ENCODE results near the gene PPHLN1. TPM values are rescaled to one million over a fixed set of nuclear protein-coding genes. Genes with fewer than 3 reads are reported as not detected.

PPHLN1 gene
- 49.1 TPM for total RNA-seq (2013)
- 10 to 100 TPM; 40.7 to 74.8 (median 68.7) TPM for polyA plus RNA-seq
- polyA minus RNA-seq: 17.5 and 31.4 TPM in 2 replicates
- total RNA-seq: 17.3 to 53.2 (median 46.1) reads per million in 11 experiments

GRCh38 chr12:42325653-42326474 is at the start of gene PPHLN1, which contains the start of gene ZCRB1:
PPHLN1 (plus strand) TSS chr12:42326167; CDS start chr12:42335903, 9,736 bp downstream.
ZCRB1 (minus strand) TSS chr12:42326094; CDS start chr12:42324102, 1,992 bp downstream.
- under 1% methylated on average over 54 of the region's 55 CpGs for WGBS (ENCODE audit: insufficient coverage)
- H3K9me3 ChIP-seq (replicated peaks in 1 of 2; ENCODE audit: control insufficient read depth in 1 of 2, insufficient read depth in 1 of 2, low read length in 2 of 2): no peaks in the 10 kb centered on the region
- H4K20me1 ChIP-seq (ENCODE audit: insufficient read depth, low read length): peaks cover 13% of the 10 kb centered on the region
- H3K27me3 ChIP-seq (ENCODE audit: control insufficient read depth in 2 of 2, insufficient read depth in 2 of 2, low read length in 2 of 2): no peaks in the 10 kb centered on the region
- no peaks in the 10 kb centered on the region for H3K9me3 Mint-ChIP-seq
- H3K36me3 Mint-ChIP-seq: peaks cover 14 to 21% of the 10 kb centered on the region in 2 donors
- H3K4me1 ChIP-seq (ENCODE audit: control insufficient read depth in 1 of 2, insufficient read depth in 2 of 2, low read length in 2 of 2): peaks cover 24 to 33% of the 10 kb centered on the region in 2 donors
- H3K27ac ChIP-seq (ENCODE audit: low read depth in 1 of 2, low read length in 2 of 2): peak within 1 kb of the TSS; percentile 79 to 87
- H3K27ac Mint-ChIP-seq: peak within 1 kb of the TSS; percentile 89 to 97 (median 96)
- peak within 1 kb of the TSS; percentile 94 for H2AFZ ChIP-seq (ENCODE audit: insufficient read depth, low read depth, low read length, poor library complexity, severe bottlenecking)
- peak; percentile 61 to 72 (median 61) for DNase-seq
- H3K4me2 ChIP-seq (replicated peaks; ENCODE audit: extremely low read depth, low read length, poor library complexity, severe bottlenecking): peak within 1 kb of the TSS; percentile 85
- peak within 1 kb of the TSS; percentile 81 for H3K9ac ChIP-seq (ENCODE audit: insufficient read depth, low read length, poor library complexity, severe bottlenecking)
- peaks cover 38% of the 10 kb centered on the region for H3K4me1 Mint-ChIP-seq
- peak within 1 kb of the TSS; percentile 95 to 97 for H3K4me3 Mint-ChIP-seq
- TF ChIP-seq CTCF (IDR thresholded peaks at IDR 0.05): no peak
- H3K79me2 ChIP-seq (ENCODE audit: insufficient read depth, low read length): peaks cover 59% of the 10 kb centered on the region
- peaks cover 0 to under 1% (median 0%) of the 10 kb centered on the region in 3 donors for H3K27me3 Mint-ChIP-seq (ENCODE audit: low read depth in 3 of 3)
- H3K4me3 ChIP-seq (replicated peaks in 1 of 3; ENCODE audit: low read depth in 2 of 3, low read length in 3 of 3): peak within 1 kb of the TSS; percentile 85 to 94 (median 92)
- peaks cover 4 to 21% of the 10 kb centered on the region in 2 donors for H3K36me3 ChIP-seq (replicated peaks in 1 of 2; ENCODE audit: control insufficient read depth in 1 of 2, insufficient read depth in 2 of 2, low read length in 2 of 2)
- intact Hi-C loops (cut with micrococcal nuclease): loop anchor here (5.0 to 10.0 kb wide), 2 partner anchors 89 to 181 kb away; partner anchors contain the start of genes YAF2 (in 2 of the 2) and GXYLT1 (in 1 of the 2)

- Histone ChIP-seq H3K4me2 (replicated peaks; ENCODE audit: extremely low read depth, low read length, poor library complexity, severe bottlenecking) (no peak overlapping the region), H3K9ac (ENCODE audit: insufficient read depth, low read length, poor library complexity, severe bottlenecking) (no peak overlapping the region), H4K20me1 (ENCODE audit: insufficient read depth, low read length) (no peaks in the 10 kb centered on the region), H3K27ac (ENCODE audit: low read depth in 1 of 2, low read length in 2 of 2) (no peak overlapping the region), H3K27me3 (ENCODE audit: control insufficient read depth in 2 of 2, insufficient read depth in 2 of 2, low read length in 2 of 2) (no peaks in the 10 kb centered on the region), H3K4me3 (replicated peaks in 1 of 3; ENCODE audit: low read depth in 2 of 3, low read length in 3 of 3) (no peak overlapping the region), H3K4me1 (ENCODE audit: control insufficient read depth in 1 of 2, insufficient read depth in 2 of 2, low read length in 2 of 2) (no peaks in the 10 kb centered on the region), H3K79me2 (ENCODE audit: insufficient read depth, low read length) (no peaks in the 10 kb centered on the region), H3K9me3 (replicated peaks in 1 of 2; ENCODE audit: control insufficient read depth in 1 of 2, insufficient read depth in 1 of 2, low read length in 2 of 2) (peaks cover 0 to 4% of the 10 kb centered on the region in 2 donors), H2AFZ (ENCODE audit: insufficient read depth, low read depth, low read length, poor library complexity, severe bottlenecking) (no peak overlapping the region), H3K36me3 (replicated peaks in 1 of 2; ENCODE audit: control insufficient read depth in 1 of 2, insufficient read depth in 2 of 2, low read length in 2 of 2) (no peaks in the 10 kb centered on the region)
- H3K36me3 Mint-ChIP-seq: no peaks in the 10 kb centered on the region
- 100% methylated on average over 3 of the region's 6 CpGs for WGBS (ENCODE audit: insufficient coverage)
- no peak for DNase-seq
- no peaks in the 10 kb centered on the region for H3K27me3 Mint-ChIP-seq (ENCODE audit: low read depth in 3 of 3)
- H3K9me3 Mint-ChIP-seq: peaks cover 1 to 7% (median 6%) of the 10 kb centered on the region in 7 donors
- intact Hi-C loops (cut with micrococcal nuclease): no loop called here
- TF ChIP-seq CTCF (IDR thresholded peaks at IDR 0.05): no peak
- peaks cover 5% of the 10 kb centered on the region for H3K4me1 Mint-ChIP-seq
- no peak overlapping the region for H3K27ac Mint-ChIP-seq
- H3K4me3 Mint-ChIP-seq: no peak overlapping the region
Measured at GRCh38 chr12:42277396-42278127, 48.4 kb upstream of the PPHLN1 start.
